Lung (tissue), 12 donors: ENCODE results near the gene HS1BP3. TPM values are rescaled to one million over a fixed set of nuclear protein-coding genes. Genes with fewer than 3 reads are reported as not detected.

ENCODE experiments used
- ATAC-seq: fragments of 200-7000 bp; cut with Tn5 transposase; one replicate; pipeline ENCODE4 v1.9.1; 2020; ENCODE audit warnings: moderate number of reproducible peaks; ENCODE audit not compliant: insufficient read depth, low FRiP score
- DNase-seq, 3 donors: peaks; one replicate each; pipeline ENCODE4 v3.0.0-alpha.2; 2013 to 2017
- H3K27ac ChIP-seq, 2 donors: one replicate each; pipeline ENCODE4 v1.5.1; 2013; ENCODE audit warnings: mild to moderate bottlenecking in 2 of 2, moderate library complexity in 2 of 2, control low read depth in 1 of 2, inconsistent platforms in 1 of 2, low read depth in 1 of 2, low read length in 1 of 2
- H3K27me3 ChIP-seq, 3 donors: one replicate each; pipeline ENCODE4 v1.5.1; 2013; ENCODE audit warnings: low read length in 2 of 3; ENCODE audit not compliant: control insufficient read depth in 3 of 3, insufficient read depth in 3 of 3
- H3K36me3 ChIP-seq, 4 donors: one replicate each; pipeline ENCODE4 v1.5.1; 2013; ENCODE audit warnings: low read length in 4 of 4, mild to moderate bottlenecking in 1 of 4, moderate library complexity in 1 of 4; ENCODE audit not compliant: control insufficient read depth in 4 of 4, insufficient read depth in 4 of 4
- H3K4me1 ChIP-seq, 5 donors: one replicate each; pipeline ENCODE4 v1.5.1; 2013; ENCODE audit warnings: low read length in 5 of 5, mild to moderate bottlenecking in 2 of 5, moderate library complexity in 1 of 5; ENCODE audit not compliant: control insufficient read depth in 5 of 5, insufficient read depth in 5 of 5
- H3K4me3 ChIP-seq: one replicate; pipeline ENCODE4 v1.5.1; 2013; ENCODE audit warnings: mild to moderate bottlenecking, control low read depth, moderate library complexity
- H3K9ac ChIP-seq, 2 donors: one replicate each; pipeline ENCODE4 v1.5.1; 2013; ENCODE audit warnings: low read length in 2 of 2, control low read depth in 1 of 2; ENCODE audit not compliant: insufficient read depth in 1 of 2
- H3K9me3 ChIP-seq, 4 donors: one replicate each; pipeline ENCODE4 v1.5.1; 2013; ENCODE audit warnings: low read length in 3 of 4, mild to moderate bottlenecking in 1 of 4, moderate library complexity in 1 of 4; ENCODE audit not compliant: control insufficient read depth in 4 of 4, insufficient read depth in 3 of 4
- WGBS, 2 donors: extraction: QIAGEN DNeasy Blood & Tissue Kit; methylation state at CpG; one replicate each; pipeline ENCODE4 v1.1.7; 2013; 5-methylcytosine and 5-hydroxymethylcytosine counted together
- polyA plus RNA-seq, 2 donors: library from polyadenylated mRNA; stranded (reverse); fragments of 200-250 nt; gene quantifications; one replicate each; pipeline ENCODE4 v1.2.1, GENCODE V29; 2013
- total RNA-seq, 2 donors: library from RNA; depleted of rRNA in 1 of 2; stranded (reverse); fragments of >200 nt in 1 of 2; gene quantifications; one replicate each; pipeline ENCODE4 v1.2.1, GENCODE V29; 2014 to 2021
- TF ChIP-seq, protein P1 (sequence below): IDR thresholded peaks from 2 replicates; pipeline ENCODE4 v1.5.1; 2012; ENCODE audit warnings: mild to moderate bottlenecking; ENCODE audit errors: control extremely low read depth, extremely low read depth
- donor health status: control.
- donor health status: control.
- donor health status: Bipolar disorder and iron deficiency.
- donor health status: healthy.
- donor health status: DM: yes; HTN: yes; CAD: no.

HS1BP3 gene
- total and polyA plus RNA-seq, 4 donors = 25.4 to 41.4 (median 33.4) TPM

DNA sequence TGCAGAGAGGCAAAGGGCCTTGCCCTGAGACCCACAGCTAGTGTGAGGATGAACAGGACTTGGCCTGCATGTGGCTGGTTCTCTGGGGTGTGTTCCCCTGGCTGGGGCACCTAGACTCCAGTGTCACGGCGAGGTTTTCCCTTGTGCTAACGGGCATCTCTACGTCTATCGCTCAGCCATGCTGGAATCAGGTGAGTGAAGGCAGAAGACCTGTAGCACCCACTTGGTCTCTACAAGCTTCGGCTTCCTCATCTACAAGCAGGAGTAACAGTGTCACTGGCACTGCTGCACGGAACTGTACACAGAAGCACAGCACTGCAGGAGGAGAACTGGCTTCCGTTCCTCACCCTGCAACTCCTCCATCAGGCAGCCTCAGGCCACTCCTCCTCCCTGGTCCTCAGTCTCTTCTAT, 30.6 kb downstream of the HS1BP3 start:
- Histone ChIP-seq H3K4me3 (no peak overlapping the region), H3K27me3 (no peaks in the 10 kb centered on the region), H3K36me3 (peaks cover 0 to 46% (median 12%) of the 10 kb centered on the region in 4 donors), H3K9me3 (no peaks in the 10 kb centered on the region), H3K4me1 (peaks cover 15 to 45% (median 31%) of the 10 kb centered on the region in 5 donors), H3K9ac (no peak overlapping the region), H3K27ac (peak overlapping the region; percentile 97 to 98)
- 90% methylated on average over 8 of the region's 8 CpGs for WGBS, 2 donors
- TF ChIP-seq, protein P1, sequence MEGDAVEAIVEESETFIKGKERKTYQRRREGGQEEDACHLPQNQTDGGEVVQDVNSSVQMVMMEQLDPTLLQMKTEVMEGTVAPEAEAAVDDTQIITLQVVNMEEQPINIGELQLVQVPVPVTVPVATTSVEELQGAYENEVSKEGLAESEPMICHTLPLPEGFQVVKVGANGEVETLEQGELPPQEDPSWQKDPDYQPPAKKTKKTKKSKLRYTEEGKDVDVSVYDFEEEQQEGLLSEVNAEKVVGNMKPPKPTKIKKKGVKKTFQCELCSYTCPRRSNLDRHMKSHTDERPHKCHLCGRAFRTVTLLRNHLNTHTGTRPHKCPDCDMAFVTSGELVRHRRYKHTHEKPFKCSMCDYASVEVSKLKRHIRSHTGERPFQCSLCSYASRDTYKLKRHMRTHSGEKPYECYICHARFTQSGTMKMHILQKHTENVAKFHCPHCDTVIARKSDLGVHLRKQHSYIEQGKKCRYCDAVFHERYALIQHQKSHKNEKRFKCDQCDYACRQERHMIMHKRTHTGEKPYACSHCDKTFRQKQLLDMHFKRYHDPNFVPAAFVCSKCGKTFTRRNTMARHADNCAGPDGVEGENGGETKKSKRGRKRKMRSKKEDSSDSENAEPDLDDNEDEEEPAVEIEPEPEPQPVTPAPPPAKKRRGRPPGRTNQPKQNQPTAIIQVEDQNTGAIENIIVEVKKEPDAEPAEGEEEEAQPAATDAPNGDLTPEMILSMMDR = no peak
- DNase-seq (no peak), ATAC-seq (no peak)

DNA sequence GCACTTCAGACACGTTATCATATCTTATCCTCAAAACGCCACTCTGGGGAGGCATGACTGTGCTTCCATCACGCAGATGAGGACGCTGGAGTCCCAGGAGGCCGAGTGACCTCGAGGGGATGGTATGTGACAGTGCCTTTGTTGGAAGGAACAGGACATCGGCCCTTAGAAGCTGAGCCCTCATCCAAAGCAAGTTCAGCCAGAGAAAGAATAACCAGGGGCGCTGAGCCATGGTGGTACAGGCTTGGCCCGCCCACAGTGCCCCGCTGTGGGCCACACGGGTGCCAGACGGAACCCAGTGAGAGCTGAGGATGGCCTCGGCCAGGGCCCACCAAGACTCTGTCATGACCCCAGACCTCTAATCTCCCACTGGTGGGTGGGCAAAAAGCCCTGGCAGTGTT, 31.3 kb downstream of the HS1BP3 start:
- no peaks in the 10 kb centered on the region for H3K9me3 ChIP-seq
- peaks cover 21 to 51% (median 35%) of the 10 kb centered on the region in 5 donors for H3K4me1 ChIP-seq
- peaks cover 0 to 43% (median 12%) of the 10 kb centered on the region in 4 donors for H3K36me3 ChIP-seq
- H3K27ac ChIP-seq = peak overlapping the region; percentile 97 to 98
- TF ChIP-seq, protein P1 = no peak
- DNase-seq (no peak), ATAC-seq (no peak)
- 89 to 92% methylated on average over 13 of the region's 13 CpGs for WGBS, 2 donors
- no peaks in the 10 kb centered on the region for H3K27me3 ChIP-seq
- H3K9ac ChIP-seq = no peak overlapping the region
- no peak overlapping the region for H3K4me3 ChIP-seq

DNA sequence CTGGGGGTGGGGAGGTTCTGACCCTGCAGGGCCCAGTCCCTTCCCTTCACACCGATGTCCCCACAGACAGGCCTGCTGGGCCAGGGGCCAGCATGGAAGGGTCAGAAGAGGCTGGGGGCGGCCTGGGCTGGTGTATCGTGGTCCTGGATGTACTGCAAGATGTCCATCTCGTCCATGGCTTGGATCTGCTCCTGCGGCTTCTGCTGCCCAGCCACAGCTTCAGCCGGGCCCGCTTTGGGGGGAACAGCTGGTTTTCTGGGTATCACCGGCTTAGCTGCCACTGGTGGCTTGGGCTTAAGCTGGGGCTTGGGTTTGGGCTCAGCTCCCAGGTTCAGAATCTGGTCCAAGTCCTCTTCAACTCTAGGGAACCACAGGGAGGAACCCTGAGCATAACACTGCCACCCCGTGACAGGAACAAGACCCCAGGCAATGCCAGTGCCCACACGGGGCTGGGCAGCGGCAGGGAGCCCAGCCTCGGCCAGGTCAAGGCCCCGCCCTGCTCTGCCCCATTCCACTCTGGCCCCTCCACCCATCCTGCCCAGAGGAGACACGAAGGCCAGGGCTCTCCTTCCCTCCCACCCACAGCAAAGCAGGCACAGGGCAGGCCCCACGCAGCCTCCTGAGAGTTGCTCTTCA, 31.9 kb downstream of the HS1BP3 start:
- peaks cover 0 to 37% (median 6%) of the 10 kb centered on the region in 4 donors for H3K36me3 ChIP-seq
- H3K27ac ChIP-seq = peak overlapping the region; percentile 97 to 98
- no peaks in the 10 kb centered on the region for H3K27me3 ChIP-seq
- WGBS, 2 donors = 77 to 83% methylated on average over 15 of the region's 15 CpGs
- no peak for DNase-seq
- TF ChIP-seq, protein P1 = no peak
- no peak for ATAC-seq
- no peak overlapping the region for H3K9ac ChIP-seq
- no peak overlapping the region for H3K4me3 ChIP-seq
- H3K4me1 ChIP-seq = peaks cover 27 to 56% (median 41%) of the 10 kb centered on the region in 5 donors
- H3K9me3 ChIP-seq = no peaks in the 10 kb centered on the region
